Mesenchymal stem cell (in vitro differentiated cells and primary cell): ENCODE results near the gene RALGPS1.

ENCODE experiments used
- DNase-seq: peaks from one replicate; pipeline ENCODE4 v3.0.0-alpha.2; 2013
- H2AFZ ChIP-seq: one replicate; pipeline ENCODE4 v1.6.1; 2013; ENCODE audit warnings: low read depth, mild to moderate bottlenecking, control low read depth, inconsistent platforms, low read length, moderate library complexity
- H2AK5ac ChIP-seq: 2 replicates; pipeline ENCODE4 v1.6.1; 2013; ENCODE audit warnings: low read length, moderate library complexity, mild to moderate bottlenecking, inconsistent platforms; ENCODE audit not compliant: severe bottlenecking
- H2BK120ac ChIP-seq: one replicate; pipeline ENCODE4 v1.6.1; 2013; ENCODE audit warnings: low read depth, mild to moderate bottlenecking, inconsistent platforms, low read length, moderate library complexity
- H2BK12ac ChIP-seq, 2 experiments: one replicate each; pipeline ENCODE4 v1.6.1; 2013; ENCODE audit warnings: inconsistent platforms in 2 of 2, low read length in 2 of 2, mild to moderate bottlenecking in 2 of 2, moderate library complexity in 2 of 2, control low read depth in 1 of 2
- H2BK15ac ChIP-seq: one replicate; pipeline ENCODE4 v1.6.1; 2013; ENCODE audit warnings: mild to moderate bottlenecking, low read depth, inconsistent platforms; ENCODE audit not compliant: poor library complexity, severe bottlenecking
- H2BK5ac ChIP-seq: 2 replicates; pipeline ENCODE4 v1.6.1; 2013; ENCODE audit warnings: low read depth, mild to moderate bottlenecking, low read length, control low read depth, inconsistent platforms; ENCODE audit not compliant: poor library complexity, severe bottlenecking
- H3K14ac ChIP-seq, 2 experiments: one replicate each; pipeline ENCODE4 v1.6.1; 2013; ENCODE audit warnings: inconsistent platforms in 2 of 2, low read length in 2 of 2, control low read depth in 1 of 2, mild to moderate bottlenecking in 1 of 2, moderate library complexity in 1 of 2
- H3K18ac ChIP-seq, 2 experiments: one replicate each; pipeline ENCODE4 v1.6.1; 2013; ENCODE audit warnings: inconsistent platforms in 2 of 2, low read length in 2 of 2, control low read depth in 1 of 2, low read depth in 1 of 2, mild to moderate bottlenecking in 1 of 2
- H3K23ac ChIP-seq, 2 experiments: one replicate each; pipeline ENCODE4 v1.6.1; 2013; ENCODE audit warnings: inconsistent platforms in 2 of 2, low read length in 2 of 2, mild to moderate bottlenecking in 2 of 2, moderate library complexity in 2 of 2, control low read depth in 1 of 2
- H3K27ac ChIP-seq: 2 replicates; pipeline ENCODE4 v1.5.1; 2013; ENCODE audit warnings: mild to moderate bottlenecking, moderate library complexity, low read length, control low read depth, inconsistent platforms; ENCODE audit not compliant: poor library complexity, severe bottlenecking
- H3K27me3 ChIP-seq, 2 experiments: 2 replicates each; pipeline versions ENCODE4 v1.6.1 to v1.7.0; 2013; ENCODE audit warnings: low read length in 2 of 2, mild to moderate bottlenecking in 2 of 2, moderate library complexity in 2 of 2, control low read depth in 1 of 2, inconsistent platforms in 1 of 2; ENCODE audit not compliant: control insufficient read depth in 1 of 2, insufficient read depth in 1 of 2
- H3K36me3 ChIP-seq, 2 experiments: 2 replicates each; pipeline versions ENCODE4 v1.6.1 to v1.7.0; 2013; ENCODE audit warnings: low read length in 2 of 2, control low read depth in 1 of 2, inconsistent platforms in 1 of 2, low read depth in 1 of 2, mild to moderate bottlenecking in 1 of 2; ENCODE audit not compliant: insufficient read depth in 2 of 2, control insufficient read depth in 1 of 2
- H3K4ac ChIP-seq, 2 experiments: one replicate each; pipeline ENCODE4 v1.6.1; 2013; ENCODE audit warnings: inconsistent platforms in 2 of 2, low read length in 2 of 2, mild to moderate bottlenecking in 2 of 2, moderate library complexity in 2 of 2, control low read depth in 1 of 2, low read depth in 1 of 2
- H3K4me1 ChIP-seq: 2 replicates; pipeline ENCODE4 v1.6.1; 2013; ENCODE audit warnings: low read depth, low read length, control low read depth; ENCODE audit not compliant: control insufficient read depth, insufficient read depth
- H3K4me2 ChIP-seq: 2 replicates; pipeline ENCODE4 v1.6.1; 2013; ENCODE audit warnings: low read length, mild to moderate bottlenecking, inconsistent platforms; ENCODE audit not compliant: poor library complexity, severe bottlenecking
- H3K4me3 ChIP-seq, 2 experiments: 2 replicates each; pipeline versions ENCODE4 v1.5.1 to v1.7.0; 2013; ENCODE audit warnings: low read length in 2 of 2, mild to moderate bottlenecking in 2 of 2, control low read depth in 1 of 2, low read depth in 1 of 2; ENCODE audit not compliant: insufficient read depth in 1 of 2
- H3K79me1 ChIP-seq: replicated peaks from 2 replicates; pipeline ENCODE4 v1.6.1; 2013; ENCODE audit warnings: mild to moderate bottlenecking, control low read depth, low read length, inconsistent platforms; ENCODE audit not compliant: poor library complexity, severe bottlenecking
- H3K9ac ChIP-seq: 2 replicates; pipeline ENCODE4 v1.7.0; 2013; ENCODE audit warnings: mild to moderate bottlenecking, low read length, moderate library complexity
- H3K9me3 ChIP-seq: 2 replicates; pipeline ENCODE4 v1.7.0; 2013; ENCODE audit warnings: mild to moderate bottlenecking, low read length; ENCODE audit not compliant: control insufficient read depth
- H4K8ac ChIP-seq: one replicate; pipeline ENCODE4 v1.6.1; 2013; ENCODE audit warnings: inconsistent platforms, mild to moderate bottlenecking, low read length, moderate library complexity
- H4K91ac ChIP-seq: one replicate; pipeline ENCODE4 v1.6.1; 2013; ENCODE audit warnings: mild to moderate bottlenecking, low read length, inconsistent platforms
- WGBS: methylation state at CpG from one replicate; pipeline ENCODE4 v1.1.7; 2013; ENCODE audit warnings: mixed read lengths; 5-methylcytosine and 5-hydroxymethylcytosine counted together

RALGPS1 gene

GRCh38 chr9:126965541-126966428, 51.2 kb downstream of the RALGPS1 start:
- no peak overlapping the region for H3K4me2 ChIP-seq

GRCh38 chr9:126971261-126971660, 56.7 kb downstream of the RALGPS1 start:
- H3K27ac ChIP-seq = no peak overlapping the region
- H2BK5ac ChIP-seq = no peak overlapping the region
- no peak overlapping the region for H3K9ac ChIP-seq
- H3K18ac ChIP-seq = no peak overlapping the region
- no CpG with 5 or more reads among the region's 2 CpGs for WGBS
- no peak overlapping the region for H4K91ac ChIP-seq
- H2BK15ac ChIP-seq = no peak overlapping the region
- H3K36me3 ChIP-seq = no peaks in the 10 kb centered on the region
- no peaks in the 10 kb centered on the region for H3K4me1 ChIP-seq
- peaks cover 0 to 3% of the 10 kb centered on the region in 2 experiments for H3K27me3 ChIP-seq
- H3K4ac ChIP-seq = no peak overlapping the region
- H3K23ac ChIP-seq = no peak overlapping the region
- no peak overlapping the region for H2AFZ ChIP-seq
- no peak overlapping the region for H3K4me3 ChIP-seq
- no peak overlapping the region for H3K14ac ChIP-seq
- no peaks in the 10 kb centered on the region for H3K9me3 ChIP-seq
- H2BK120ac ChIP-seq = no peak overlapping the region
- no peak overlapping the region for H2BK12ac ChIP-seq
- H4K8ac ChIP-seq = no peak overlapping the region
- DNase-seq = no peak
- H3K4me2 ChIP-seq = no peak overlapping the region
- H3K79me1 ChIP-seq = no peaks in the 10 kb centered on the region
- no peak overlapping the region for H2AK5ac ChIP-seq

More at GRCh38 chr9:126965541-126966428, 51.2 kb downstream of the RALGPS1 start:
- H3K27me3 ChIP-seq = peaks cover 6 to 8% of the 10 kb centered on the region in 2 experiments
- H4K8ac ChIP-seq = no peak overlapping the region
- H3K4me1 ChIP-seq = no peaks in the 10 kb centered on the region
- H3K27ac ChIP-seq = no peak overlapping the region
- H3K18ac ChIP-seq = peak overlapping the region in 1 of 2 experiments; percentile 64
- DNase-seq = peak; percentile 65
- no peak overlapping the region for H3K23ac ChIP-seq
- H2BK5ac ChIP-seq = no peak overlapping the region
- no peak overlapping the region for H3K4me3 ChIP-seq
- H3K79me1 ChIP-seq = no peaks in the 10 kb centered on the region
- no peak overlapping the region for H4K91ac ChIP-seq
- peak overlapping the region in 1 of 2 experiments; percentile 92 for H2BK12ac ChIP-seq
- H2AFZ ChIP-seq = no peak overlapping the region
- peak overlapping the region; percentile 57 for H3K9ac ChIP-seq
- no peak overlapping the region for H2AK5ac ChIP-seq
- 76% methylated on average over 12 of the region's 12 CpGs for WGBS
- H3K9me3 ChIP-seq = no peaks in the 10 kb centered on the region
- H2BK15ac ChIP-seq = no peak overlapping the region
- no peak overlapping the region for H3K14ac ChIP-seq
- no peak overlapping the region for H2BK120ac ChIP-seq
- no peak overlapping the region for H3K4ac ChIP-seq
- H3K36me3 ChIP-seq = no peaks in the 10 kb centered on the region

GRCh38 chr9:126973651-126974529, 59.3 kb downstream of the RALGPS1 start:
- H3K27ac ChIP-seq = no peak overlapping the region
- H3K79me1 ChIP-seq = no peaks in the 10 kb centered on the region
- H3K36me3 ChIP-seq = no peaks in the 10 kb centered on the region
- no peak overlapping the region for H3K9ac ChIP-seq
- 91% methylated on average over 8 of the region's 10 CpGs for WGBS
- H2BK15ac ChIP-seq = no peak overlapping the region
- no peak overlapping the region for H3K4me2 ChIP-seq
- no peak for DNase-seq
- no peak overlapping the region for H2BK5ac ChIP-seq
- no peak overlapping the region for H3K18ac ChIP-seq
- H2AFZ ChIP-seq = no peak overlapping the region
- no peaks in the 10 kb centered on the region for H3K9me3 ChIP-seq
- H4K91ac ChIP-seq = no peak overlapping the region
- H2BK12ac ChIP-seq = no peak overlapping the region
- no peak overlapping the region for H2AK5ac ChIP-seq
- no peak overlapping the region for H3K14ac ChIP-seq
- H3K4me3 ChIP-seq = no peak overlapping the region
- H3K4ac ChIP-seq = no peak overlapping the region
- H3K4me1 ChIP-seq = no peaks in the 10 kb centered on the region
- H4K8ac ChIP-seq = no peak overlapping the region
- no peak overlapping the region for H3K23ac ChIP-seq
- no peak overlapping the region for H2BK120ac ChIP-seq
- peaks cover 0 to 3% of the 10 kb centered on the region in 2 experiments for H3K27me3 ChIP-seq

GRCh38 chr9:126974594-126974993, 60.0 kb downstream of the RALGPS1 start:
- WGBS = 92% methylated on average over 6 of the region's 6 CpGs
- no peak overlapping the region for H2AK5ac ChIP-seq

More at GRCh38 chr9:126974594-126974993, 60.0 kb downstream of the RALGPS1 start:
- no peak overlapping the region for H2BK120ac ChIP-seq
- H3K18ac ChIP-seq = no peak overlapping the region
- no peak overlapping the region for H3K27ac ChIP-seq
- no peaks in the 10 kb centered on the region for H3K36me3 ChIP-seq
- H3K4ac ChIP-seq = no peak overlapping the region
- no peak overlapping the region for H4K91ac ChIP-seq
- no peaks in the 10 kb centered on the region for H3K4me1 ChIP-seq
- H3K14ac ChIP-seq = no peak overlapping the region
- no peak overlapping the region for H2BK5ac ChIP-seq
- H3K23ac ChIP-seq = no peak overlapping the region
- H2BK12ac ChIP-seq = no peak overlapping the region
- H2BK15ac ChIP-seq = no peak overlapping the region
- no peaks in the 10 kb centered on the region for H3K79me1 ChIP-seq
- no peak for DNase-seq
- H3K9ac ChIP-seq = no peak overlapping the region
- no peaks in the 10 kb centered on the region for H3K9me3 ChIP-seq
- H2AFZ ChIP-seq = no peak overlapping the region
- H3K4me2 ChIP-seq = no peak overlapping the region
- H3K4me3 ChIP-seq = no peak overlapping the region
- H4K8ac ChIP-seq = no peak overlapping the region
- peaks cover 0 to 3% of the 10 kb centered on the region in 2 experiments for H3K27me3 ChIP-seq
